NCI-H2227 (cell line): ENCODE results near the gene KCND1.

Experiments used
- DNase-seq: peaks from one replicate; lab custom pipeline; 2025; ENCODE audit not compliant: unreplicated experiment; lab: John Stamatoyannopoulos, UW

The KCND1 gene

DNA sequence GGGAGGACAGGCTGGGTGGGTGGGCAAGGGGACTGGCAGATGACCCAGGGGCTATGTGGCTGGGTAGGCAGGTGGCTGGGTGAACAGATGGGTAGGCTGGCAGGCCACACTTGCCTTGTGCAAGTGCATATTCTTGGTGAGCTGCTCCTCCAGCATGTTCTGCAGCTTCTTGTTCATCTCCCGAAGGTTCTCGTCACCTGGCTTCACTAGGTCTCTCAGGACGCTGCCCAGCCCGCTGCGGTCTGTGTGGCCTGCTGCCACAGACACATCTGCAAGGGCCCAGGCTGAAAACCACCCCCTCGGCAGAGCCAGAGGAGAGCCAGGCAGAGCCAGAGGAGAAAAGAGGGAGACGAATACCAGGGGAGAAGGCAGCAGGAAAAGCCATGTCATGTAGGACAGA, 3.4 kb upstream of the KCND1 start:
- DNase-seq: no peak

DNA sequence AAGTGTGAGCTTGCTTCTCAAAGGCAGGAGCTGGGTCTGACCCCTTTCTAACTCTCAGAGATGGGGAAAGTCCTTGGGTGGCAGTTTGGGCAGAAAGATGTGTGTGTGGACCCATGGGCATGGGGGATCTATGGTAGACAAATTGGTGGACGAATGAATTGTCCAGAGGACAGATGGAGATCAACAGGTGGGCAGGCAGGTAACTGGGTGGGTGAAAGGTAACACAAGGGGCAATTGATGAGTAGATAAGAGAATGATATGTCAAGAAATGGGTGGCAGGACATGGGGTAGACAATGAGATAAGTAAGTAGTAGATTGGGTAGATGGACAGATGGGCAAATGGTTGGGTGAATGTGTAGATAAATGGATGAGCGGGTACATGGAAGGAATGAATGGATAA, 2.9 kb upstream of the KCND1 start:
- DNase-seq: no peak

DNA sequence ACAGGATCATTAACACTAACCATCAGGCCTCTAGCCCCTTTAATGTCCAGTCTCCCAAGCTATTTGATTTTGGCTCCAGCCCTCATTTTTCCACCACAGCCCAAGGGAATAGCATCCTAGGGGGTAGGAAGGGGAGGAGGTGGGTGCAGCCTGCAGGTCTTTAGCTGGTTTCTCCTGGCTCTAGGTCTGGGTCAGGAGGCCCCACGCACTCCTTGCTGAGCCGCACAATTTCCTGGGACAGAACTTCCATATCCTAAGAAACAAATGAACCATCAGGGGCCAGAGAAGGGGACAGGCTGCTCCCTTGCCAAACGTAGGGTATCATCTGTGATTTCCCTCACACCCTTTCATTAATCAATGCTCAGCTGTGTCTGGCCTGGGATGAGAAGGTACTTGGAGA, 2.4 kb upstream of the KCND1 start:
- no peak for DNase-seq

DNA sequence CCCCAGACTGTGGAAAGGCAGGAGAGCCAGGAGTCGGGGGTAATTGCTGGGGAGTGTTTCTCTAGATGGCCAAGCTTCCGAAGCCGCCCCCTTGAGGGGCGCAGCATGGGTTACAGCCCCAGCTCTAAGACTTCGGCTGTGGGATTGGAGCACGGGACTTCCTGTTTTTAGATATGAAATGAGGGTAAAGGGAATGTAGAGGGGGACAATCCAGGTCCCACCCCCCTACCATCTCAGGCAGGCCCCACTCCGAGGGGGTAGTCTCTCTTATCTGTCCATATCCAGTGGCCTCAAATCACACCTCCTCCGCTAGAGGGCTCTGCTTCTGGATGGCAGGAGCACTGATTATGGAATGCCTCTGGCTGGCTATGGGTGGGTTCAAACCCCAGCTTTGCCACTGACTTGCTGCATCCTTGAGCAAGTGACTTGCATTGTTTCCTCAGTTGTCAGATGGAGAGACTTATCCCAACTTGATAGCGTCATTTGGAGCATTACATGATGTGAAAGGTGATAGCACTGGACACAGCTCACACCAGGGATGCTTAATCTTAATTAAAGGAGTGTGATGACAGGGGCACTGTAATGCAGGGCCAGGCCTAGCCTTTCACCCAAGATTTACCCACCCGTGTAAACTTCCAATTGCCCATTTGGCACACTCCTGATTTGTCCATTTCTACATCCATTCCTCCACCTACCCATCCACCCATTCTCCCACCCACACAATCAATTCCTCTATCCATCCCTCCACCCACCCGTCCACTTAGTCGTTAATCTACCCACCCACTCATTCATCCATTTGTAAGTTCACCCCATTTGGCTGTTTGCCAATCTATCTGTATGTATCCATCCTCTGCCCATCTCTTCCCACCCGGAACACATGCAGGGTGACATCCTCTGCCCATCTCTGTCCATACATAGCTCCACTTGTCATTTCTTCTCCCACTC, 848 bp upstream of the KCND1 start:
- DNase-seq: peak; percentile 94

DNA sequence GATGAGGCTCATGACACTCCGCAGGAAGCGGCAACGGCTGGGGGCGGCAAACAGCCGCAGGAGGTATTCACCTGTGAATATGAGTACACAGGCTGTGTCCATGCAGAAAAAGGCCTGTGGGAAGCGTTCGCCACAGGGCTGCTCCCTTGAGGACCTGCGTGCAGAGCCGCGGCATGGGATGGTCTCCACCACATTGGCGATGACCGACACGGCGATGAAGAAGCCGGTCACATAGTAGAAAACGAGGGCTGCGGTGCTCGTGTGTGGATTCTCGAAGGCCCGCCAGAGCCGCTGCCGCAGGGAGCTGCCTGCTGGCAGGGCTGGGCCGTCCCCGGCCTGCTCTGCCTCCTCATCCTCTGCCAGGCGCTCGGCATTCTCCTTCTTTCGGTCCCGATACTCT, 2.2 kb downstream of the KCND1 start:
- no peak for DNase-seq

DNA sequence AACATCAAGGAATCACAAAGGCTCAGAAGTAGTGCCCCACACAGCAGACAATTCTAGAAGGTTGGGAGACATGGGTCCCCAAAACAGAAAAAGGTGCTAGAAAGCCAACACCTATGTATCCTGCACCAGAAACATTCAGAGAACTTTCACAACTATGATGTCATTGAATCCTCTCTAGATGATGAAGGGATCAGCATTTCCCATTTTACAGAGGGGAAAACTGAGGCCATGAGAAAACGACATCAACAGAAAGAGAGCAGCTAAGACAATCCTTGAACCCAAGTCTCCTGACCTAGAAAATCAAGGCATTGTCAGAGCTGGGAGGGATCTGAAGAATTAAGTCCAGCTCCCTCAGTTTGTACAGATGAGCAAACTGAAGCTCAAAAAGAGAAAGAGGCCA, 3.3 kb downstream of the KCND1 start:
- no peak for DNase-seq

DNA sequence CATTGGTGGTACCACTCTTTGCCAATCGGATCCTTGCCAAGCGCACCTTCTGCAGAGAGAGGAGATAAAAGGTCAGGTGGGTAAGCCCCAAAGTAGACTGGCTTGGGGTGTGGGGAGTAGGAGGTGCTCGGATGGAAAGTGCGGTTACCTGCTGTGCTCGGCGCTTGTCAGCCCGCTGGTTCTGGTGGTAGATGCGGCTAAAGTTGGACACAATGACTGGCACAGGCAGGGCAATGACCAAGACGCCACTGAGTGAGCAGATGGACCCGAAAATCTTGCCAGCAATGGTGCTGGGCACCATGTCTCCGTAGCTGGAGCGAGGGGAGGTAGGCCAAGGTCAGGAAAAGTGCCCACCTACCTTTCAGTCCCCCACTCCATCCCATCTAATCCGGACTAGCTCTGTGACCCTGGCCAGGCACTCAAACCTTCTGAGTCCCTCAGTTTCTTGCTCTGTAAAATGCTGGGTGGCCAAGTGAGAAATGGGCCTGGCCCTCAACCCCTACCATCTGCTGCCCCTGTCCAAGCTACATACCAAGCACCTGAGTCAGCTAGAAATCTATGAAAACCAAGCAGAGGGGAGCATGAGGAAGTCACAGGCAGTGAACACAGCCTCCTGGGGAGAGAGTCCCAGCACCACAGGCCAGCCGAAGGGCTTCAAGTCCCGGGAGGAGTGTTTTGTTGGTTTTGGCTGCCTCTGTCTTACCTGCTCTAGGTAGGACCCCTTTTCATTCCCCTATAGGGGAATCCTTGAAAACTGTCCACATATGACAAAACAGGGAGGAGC, 4.7 kb downstream of the KCND1 start:
- no peak for DNase-seq

DNA sequence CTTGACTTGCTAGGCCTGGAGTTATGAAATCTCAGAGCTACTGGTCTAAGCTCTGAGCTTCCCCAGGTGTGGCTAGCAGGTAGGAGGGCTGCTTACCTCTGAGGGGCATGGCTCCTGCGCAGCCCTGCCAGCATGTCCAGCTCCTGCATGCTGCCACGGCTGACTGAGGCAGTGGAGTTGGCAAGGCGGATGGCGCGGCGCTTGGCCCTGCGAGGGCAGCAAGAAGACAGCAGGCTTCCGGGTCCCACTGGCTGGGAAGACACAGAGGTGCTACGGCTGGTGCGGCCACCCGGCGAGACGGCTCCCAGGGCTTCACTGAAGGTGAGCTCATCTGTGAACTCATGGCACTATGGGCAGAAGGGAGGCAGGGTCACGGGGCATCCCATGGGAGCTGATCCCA, 5.7 kb downstream of the KCND1 start:
- DNase-seq: no peak

DNA sequence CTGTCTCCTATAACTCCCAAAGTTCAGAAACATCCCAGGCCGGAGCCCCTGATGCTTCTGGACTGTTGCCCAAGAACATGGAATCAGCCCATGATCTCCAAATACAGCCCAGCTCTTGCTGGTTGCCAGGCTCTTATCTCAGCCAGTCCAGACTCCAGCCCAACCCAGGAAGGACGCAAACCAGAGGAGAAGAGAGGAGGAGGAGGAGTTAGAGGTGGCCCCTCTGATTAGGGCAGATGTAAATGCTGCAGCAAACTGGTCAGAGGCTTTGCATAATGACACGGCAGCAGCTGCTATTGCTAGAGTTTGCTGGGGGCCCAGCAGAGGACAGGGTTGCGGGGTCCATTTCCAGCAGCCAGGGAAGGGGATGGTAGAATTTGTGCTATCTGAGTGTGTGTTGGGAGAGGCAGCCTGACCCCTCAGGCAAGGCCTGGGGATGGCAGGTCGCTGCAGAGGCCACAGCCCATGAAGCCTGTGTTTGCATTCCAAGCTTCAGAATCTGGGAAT, 10.0 kb downstream of the KCND1 start:
- DNase-seq: no peak

DNA sequence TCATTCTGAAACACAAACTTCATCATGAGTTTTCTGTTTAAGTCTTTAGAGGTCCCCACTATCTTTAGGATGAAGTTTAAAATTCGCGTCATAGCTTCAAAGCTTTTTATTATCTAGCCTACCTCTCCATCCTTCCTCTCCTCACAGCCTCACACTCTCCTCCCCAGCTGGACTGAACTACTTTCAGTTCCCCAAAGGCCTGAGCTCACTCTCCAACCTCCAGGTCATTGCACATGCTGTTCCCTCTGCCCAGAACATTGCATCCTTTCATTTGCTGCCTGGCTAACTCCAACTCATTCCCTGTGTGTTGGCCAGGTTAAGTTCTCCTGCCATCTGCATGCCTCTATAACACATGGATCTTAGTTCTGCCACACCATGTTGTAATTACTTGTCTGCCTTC, 11.4 kb downstream of the KCND1 start:
- no peak for DNase-seq

DNA sequence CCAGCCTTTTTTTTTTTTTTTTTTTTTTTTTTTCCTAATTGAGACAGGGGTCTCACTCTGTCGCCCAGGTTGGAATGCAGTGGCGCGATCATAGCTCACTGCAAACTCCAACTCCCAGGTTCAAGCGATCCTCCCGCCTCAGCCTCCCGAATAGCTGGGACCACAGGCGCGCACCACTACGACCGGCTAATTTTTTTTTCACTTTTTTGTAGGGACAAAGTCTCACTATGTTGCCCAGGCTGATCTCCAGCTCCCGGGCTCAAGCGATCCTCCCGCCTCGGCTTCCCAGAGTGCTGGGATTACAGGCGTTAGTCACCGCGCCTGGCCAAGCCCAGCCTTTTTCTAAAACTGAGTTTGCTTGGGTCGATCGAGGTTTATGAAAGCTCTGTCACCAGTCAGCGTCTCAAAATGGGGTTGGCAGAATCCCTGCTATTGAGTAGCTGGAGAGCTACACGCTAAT, 13.0 kb downstream of the KCND1 start:
- peak; percentile 71 for DNase-seq

DNA sequence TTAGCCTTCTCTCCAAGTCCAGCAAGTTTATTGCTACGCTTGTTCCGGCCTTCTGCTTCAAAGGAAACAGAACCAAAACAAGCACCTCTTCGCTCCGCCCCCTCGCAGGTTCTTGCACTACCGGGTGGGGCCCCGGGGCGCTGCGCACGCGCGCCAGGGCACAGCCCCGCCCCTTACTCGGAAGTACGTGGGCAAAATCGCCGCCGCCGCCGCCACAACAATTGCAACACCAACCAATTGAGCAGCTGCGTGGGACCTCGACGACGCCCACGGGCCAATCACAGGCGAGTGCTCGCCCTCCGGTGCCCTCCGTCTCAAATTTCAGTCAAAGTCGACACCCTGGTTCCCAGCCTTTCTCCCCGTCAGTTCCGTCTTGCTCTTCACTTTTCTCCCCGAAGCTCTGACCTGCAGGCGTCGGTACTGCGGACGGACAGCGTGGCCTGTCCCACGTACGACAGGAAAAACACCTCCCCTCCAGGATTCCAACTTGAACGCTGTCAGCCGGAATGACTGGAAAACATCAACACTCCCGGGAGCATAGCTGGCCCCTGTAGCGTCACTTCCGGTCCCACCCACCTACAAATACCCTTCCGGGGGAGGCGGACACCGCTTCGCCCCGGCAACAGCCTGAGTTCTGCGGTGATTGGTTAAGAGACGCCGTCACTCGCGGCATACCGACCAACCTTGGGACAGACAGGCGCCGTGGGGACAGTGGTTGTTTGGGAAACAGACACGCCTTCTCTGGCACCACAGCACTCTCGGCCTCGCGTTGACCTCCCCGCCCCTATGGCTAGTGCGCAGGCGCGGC, 13.6 kb downstream of the KCND1 start:
- DNase-seq: peak; percentile 99

DNA sequence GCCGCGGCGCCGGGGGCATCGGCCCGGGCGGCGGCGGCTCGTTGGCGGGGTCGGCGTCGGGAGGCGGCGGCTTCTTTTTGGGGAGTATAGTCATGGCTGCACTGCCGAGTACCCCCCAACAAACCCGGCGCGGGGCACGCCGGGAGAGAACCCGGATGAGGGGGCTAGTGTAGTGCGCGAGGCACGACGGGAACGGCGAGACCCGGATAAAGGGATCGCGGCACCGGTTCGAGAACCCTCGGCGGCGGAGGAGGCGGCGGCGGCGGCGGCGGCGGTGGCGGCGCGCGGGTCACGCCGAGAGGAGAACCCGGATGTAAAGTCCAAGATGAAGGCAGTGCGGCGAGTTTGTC, 14.2 kb downstream of the KCND1 start, which contains the start of gene OTUD5:
Gene OTUD5, minus strand, starts transcription at position 131 of the 350 bp plus-strand sequence. Its CDS starts 37 bp downstream, at position 94.
- peak; percentile 93 for DNase-seq

DNA sequence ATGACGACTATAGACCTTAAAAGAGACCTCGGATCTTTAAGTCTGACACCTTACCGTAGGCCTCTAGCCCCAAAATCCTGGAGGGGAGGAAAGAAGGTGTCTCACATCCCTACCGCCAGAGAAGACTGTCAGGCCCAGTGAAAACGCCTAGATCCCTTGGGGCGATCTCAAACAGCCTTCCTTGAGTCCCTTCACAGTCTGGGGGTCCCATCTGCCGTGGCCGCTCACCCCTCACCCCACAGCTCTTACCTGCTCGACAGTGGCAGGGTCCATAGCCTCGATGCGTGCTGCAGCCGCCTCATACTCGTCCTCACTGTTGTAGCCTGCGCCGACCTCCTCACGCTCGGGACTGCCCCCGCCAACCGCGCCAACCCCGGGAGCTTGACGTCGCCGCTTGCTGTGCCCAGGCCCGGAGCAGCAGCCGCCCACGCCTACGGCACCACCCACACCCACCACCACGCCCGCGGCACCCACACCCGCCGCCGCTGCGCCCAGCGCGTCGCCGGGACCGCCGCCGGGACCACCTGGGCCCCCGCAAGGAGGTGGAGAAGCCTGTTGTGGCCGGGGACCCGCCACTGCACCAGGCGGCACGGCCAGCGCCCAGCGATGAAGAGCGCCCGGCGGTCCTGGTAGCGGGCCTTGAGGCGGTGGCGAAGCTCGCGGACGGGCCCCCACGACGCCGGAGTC, 14.8 kb downstream of the KCND1 start:
- no peak for DNase-seq

DNA sequence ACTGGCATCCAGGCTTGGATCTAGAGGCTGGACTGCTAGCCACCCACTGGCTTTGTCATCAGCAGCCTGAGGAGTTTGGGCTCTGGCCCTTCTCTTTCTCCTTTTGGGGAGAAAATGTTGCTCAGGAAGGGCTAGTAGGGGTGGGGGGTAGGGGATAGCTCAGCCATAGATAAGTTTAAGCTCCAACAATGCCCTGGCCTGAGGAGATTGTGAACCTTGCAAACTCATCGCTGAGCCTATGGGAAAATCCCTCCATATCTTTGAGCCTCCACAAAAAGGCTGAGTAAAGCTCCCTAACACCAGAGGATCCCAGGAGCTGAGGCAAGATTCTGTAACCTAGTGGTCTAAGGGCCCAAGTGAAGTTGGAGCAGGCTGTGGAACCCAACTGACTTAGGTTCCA, 23.1 kb downstream of the KCND1 start:
- DNase-seq: no peak

DNA sequence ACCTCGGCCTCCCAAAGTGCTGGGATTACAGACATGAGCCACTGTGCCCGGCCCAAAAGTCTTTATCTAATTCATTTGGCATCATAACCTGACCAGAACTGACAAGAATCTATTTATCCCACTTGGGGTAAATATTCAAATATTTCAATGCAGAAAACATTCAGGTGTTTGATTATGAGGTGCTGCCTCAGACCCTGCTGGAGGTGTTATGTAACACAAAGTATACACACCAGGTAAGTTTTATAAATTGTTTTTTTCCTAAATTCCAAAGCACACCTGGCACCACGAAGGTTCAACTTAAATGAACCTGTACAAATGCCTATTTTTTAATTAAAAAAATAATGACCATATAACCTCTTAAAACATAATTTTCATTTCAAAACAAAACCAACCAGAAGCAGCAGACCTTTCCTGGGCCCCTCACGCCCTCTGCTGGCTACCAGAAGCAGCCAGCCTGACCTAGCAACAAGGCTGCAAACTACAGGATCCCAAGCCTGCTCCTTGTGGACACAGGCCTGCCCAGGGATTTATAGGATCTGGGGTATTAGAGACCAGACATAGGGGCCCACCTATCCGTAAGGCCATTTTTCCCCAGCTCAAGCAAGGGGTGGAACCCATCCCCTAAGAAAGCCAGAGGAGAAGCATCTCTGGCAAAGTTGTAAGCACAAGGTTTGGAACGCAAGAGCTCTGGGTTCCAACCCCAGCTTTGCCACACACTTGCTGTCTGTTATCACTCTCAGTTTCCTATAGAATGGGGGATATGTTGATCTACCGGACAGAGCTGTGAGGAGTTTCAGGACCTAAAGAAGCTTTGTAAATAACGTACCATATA, 25.9 kb downstream of the KCND1 start:
- peak; percentile 69 for DNase-seq

DNA sequence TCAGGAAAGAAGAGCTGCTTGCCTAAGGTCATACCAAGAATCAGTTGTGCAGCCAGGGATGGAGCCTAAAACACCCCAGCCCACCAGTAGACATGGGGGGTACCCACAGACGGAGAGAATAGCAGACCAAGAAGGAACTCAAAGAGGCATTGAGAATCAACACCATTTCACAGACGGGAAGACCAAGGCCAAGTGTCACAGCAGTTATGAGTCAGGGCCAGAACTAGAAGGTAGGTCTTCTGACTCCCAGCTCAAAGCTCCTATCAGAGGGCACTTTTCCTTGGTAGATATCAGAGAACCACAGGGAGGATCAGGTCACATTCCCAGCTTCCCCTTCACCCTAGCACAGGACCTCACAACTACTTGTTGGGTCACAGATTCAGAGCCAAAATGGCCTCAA, 28.7 kb downstream of the KCND1 start:
- DNase-seq: no peak

DNA sequence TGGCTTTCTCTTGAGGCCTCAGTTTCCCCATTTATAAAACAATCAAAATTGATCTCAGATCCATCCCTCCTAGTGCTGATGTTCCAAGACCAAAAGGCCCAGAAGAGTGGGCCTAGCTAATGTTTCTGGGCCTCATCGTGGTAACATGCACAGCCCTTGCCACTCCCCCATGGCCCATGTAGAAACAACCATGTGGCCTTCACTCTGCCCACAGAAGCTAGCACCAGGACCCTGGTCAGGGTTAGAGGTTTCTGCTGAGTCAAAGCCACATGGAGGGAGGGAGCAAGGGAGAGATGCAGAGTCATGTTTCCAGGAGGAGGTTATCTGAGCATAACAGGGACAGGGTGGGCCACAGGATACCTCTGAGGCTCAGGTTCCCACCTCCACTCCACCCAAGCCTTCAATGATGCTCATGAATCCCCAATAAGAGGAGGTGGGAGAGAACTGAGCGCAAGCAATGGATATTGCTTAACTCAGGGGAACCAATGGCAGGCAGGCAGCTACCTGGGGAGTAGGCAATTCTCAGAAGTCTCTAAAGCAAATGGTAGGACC, 31.2 kb downstream of the KCND1 start:
- no peak for DNase-seq

DNA sequence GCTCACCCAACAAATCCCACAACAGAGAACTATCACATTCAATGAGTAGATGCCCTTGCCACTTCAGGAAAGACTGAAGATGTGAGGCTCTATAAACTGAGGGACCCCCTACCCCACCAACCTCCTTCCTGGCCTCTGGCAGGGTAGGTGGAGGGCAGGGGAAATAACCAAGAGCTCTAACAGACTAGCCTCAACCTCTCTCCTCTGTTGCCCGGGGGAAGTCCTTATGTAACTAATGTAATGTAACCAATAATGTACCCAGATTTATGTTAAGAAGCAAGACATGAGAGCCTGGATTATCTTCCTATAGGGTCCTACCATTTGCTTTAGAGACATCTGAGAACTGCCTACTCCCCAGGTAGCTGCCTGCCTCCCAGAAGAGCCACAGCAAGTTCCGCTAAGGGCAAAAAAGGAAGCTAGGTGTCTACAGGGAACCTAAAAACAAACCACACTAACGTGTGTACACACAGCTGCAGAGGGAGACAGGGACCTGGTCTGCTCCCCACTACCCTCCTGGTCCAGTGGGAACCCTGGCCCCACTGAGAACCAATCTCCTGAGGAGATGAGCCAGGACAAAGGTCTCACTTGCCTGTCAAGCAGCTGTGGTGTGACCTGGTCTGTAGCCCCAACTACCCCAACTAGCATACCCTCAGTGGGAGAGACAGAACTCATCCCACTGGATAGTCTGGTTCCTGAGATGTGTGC, 32.0 kb downstream of the KCND1 start:
- no peak for DNase-seq
